GM06990 (cell line): ENCODE results near the gene MLIP.

Experiments used
- DNase-seq: peaks from one replicate; pipeline ENCODE4 v3.0.0-alpha.2; 2011; ENCODE audit not compliant: insufficient read length; ENCODE audit errors: extremely low read depth
- H3K27me3 ChIP-seq: replicated peaks from 2 replicates; pipeline ENCODE4 v1.6.0; 2011; ENCODE audit warnings: low read length; ENCODE audit not compliant: control insufficient read depth, insufficient read depth
- H3K36me3 ChIP-seq: 2 replicates; pipeline ENCODE4 v1.5.1; 2011; ENCODE audit warnings: low read length; ENCODE audit not compliant: control insufficient read depth, insufficient read depth
- H3K4me3 ChIP-seq: replicated peaks from 2 replicates; pipeline ENCODE4 v1.5.1; 2011; ENCODE audit warnings: low read depth, mild to moderate bottlenecking, control low read depth, low read length
- CTCF ChIP-seq: IDR thresholded peaks from 2 replicates; pipeline ENCODE4 v1.5.1; 2011; ENCODE audit warnings: low read length, control low read depth, mild to moderate bottlenecking, inconsistent platforms; ENCODE audit not compliant: insufficient read depth, poor library complexity, severe bottlenecking

Gene MLIP

GRCh38 chr6:54133186-54133585 lies 21.9 kb downstream of the MLIP start:
- H3K36me3 ChIP-seq: no peaks in the 10 kb centered on the region
- no peak for DNase-seq
- H3K27me3 ChIP-seq: no peaks in the 10 kb centered on the region
- no peak overlapping the region for H3K4me3 ChIP-seq
- no peak for TF ChIP-seq CTCF

- Histone ChIP-seq H3K27me3 (no peaks in the 10 kb centered on the region), H3K4me3 (no peak overlapping the region), H3K36me3 (no peaks in the 10 kb centered on the region)
- no peak for TF ChIP-seq CTCF
- no peak for DNase-seq
These were observed 23.7 kb downstream of the MLIP start for GRCh38 chr6:54134935-54135334.

DNA sequence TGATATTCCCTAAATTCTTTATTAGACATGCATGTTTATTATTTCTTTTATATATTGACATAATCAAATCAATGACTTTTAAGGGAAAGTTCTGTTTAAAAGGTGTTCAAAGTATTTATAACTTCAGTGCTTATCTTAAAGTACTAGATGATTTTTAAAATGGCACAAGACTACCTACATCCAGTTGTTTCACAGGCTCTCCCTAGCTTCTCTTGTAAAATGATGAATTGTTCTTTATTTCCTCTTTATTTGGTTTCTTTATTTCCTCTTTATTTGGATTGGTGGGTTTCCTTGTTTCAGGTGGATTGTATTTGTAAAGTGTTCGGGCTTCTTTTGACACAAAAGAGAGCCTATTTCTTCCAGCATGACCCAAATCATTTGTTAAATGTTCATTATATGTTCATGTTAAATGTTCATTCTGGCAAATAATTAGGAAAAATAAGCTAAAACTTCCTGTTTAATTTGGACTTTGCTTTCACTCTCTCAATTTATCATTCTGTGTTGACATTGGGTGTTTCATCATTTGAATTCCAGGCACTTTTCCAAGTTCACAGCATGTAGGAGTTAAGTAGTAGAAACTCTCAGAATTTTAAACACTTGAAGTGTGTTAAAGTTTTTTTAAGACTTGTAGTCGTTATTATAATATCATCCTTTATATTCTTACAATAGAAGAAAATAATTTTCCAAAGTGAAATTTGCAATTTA lies 24.6 kb downstream of the MLIP start:
- no peak for DNase-seq
- no peak for TF ChIP-seq CTCF
- H3K36me3 ChIP-seq: no peaks in the 10 kb centered on the region
- H3K27me3 ChIP-seq: no peaks in the 10 kb centered on the region
- no peak overlapping the region for H3K4me3 ChIP-seq

- DNase-seq: no peak
- Histone ChIP-seq H3K36me3 (no peaks in the 10 kb centered on the region), H3K27me3 (no peaks in the 10 kb centered on the region), H3K4me3 (no peak overlapping the region)
- no peak for TF ChIP-seq CTCF
These were observed 27.6 kb downstream of the MLIP start for GRCh38 chr6:54138795-54139194.

DNA sequence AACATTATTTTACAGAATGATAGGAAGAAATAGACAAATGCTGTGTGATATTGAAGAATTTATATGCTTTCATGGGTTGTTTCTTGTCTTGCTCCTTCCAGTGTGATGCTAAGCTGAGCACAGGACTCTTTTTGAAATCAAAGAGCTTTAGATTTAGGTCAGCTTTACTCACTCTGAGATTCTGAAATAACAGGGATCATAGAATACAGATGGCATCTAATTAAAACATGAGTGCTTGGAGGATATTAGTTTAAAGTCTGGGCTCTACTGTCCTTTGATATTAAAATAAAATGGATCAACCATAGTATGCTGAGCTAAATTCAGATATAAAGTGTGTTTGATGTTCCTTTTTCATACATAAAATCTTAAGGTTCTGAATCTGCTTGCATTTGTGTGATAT lies 29.6 kb downstream of the MLIP start:
- no peak for DNase-seq
- Histone ChIP-seq H3K36me3 (no peaks in the 10 kb centered on the region), H3K27me3 (no peaks in the 10 kb centered on the region), H3K4me3 (no peak overlapping the region)
- no peak for TF ChIP-seq CTCF

DNA sequence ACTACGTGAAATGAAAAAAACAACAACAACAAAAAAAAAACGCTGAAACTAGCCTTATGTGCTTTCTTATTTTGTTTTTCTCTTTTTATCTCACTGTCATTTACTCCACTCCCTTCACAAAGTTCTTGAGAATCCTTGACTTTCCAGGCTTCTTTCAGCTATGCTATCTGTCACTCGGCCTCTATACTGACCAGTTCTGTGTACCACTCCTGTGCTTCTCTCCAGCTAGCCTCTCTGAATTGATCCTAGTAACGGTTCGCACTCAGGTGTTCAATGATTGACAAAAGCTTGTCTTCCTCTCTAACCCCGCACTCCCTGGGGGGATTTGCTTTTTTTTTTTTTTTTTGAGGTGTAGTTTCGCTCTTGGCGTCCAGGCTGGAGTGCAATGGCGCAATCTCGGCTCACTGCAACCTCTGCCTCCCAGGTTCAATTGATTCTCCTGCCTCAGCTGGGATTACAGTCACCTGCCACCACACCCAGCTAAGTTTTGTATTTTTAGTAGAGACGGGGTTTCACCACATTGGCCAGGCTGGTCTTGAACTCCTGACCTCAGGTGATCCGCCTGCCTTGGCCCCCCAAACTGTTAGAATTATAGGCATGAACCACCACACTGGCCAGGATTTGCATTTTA lies 31.8 kb downstream of the MLIP start:
- H3K27me3 ChIP-seq: no peaks in the 10 kb centered on the region
- no peak for DNase-seq
- no peaks in the 10 kb centered on the region for H3K36me3 ChIP-seq
- no peak overlapping the region for H3K4me3 ChIP-seq
- TF ChIP-seq CTCF: no peak
